ENCODE results near the gene USP40. TPM values are rescaled to one million over a fixed set of nuclear protein-coding genes. Genes with fewer than 3 reads are reported as not detected.

Gene USP40
- total RNA-seq, 2 experiments from 2014 or later: 14.5 to 15.1 TPM

GRCh38 chr2:233479616-233480489 lies 86.7 kb downstream of the USP40 start:
- CTCF ChIA-PET: no interaction called here

GRCh38 chr2:233477548-233478433 lies 88.8 kb downstream of the USP40 start:
- ChIA-PET POLR2A (no interaction called here), CTCF (interaction anchor here (1.2 kb wide), 1 partner anchor 16 kb away, joined by 3 read pairs; no protein-coding TSS in a partner anchor)

More at GRCh38 chr2:233479616-233480489, 86.7 kb downstream of the USP40 start:
- POLR2A ChIA-PET: no interaction called here

DNA sequence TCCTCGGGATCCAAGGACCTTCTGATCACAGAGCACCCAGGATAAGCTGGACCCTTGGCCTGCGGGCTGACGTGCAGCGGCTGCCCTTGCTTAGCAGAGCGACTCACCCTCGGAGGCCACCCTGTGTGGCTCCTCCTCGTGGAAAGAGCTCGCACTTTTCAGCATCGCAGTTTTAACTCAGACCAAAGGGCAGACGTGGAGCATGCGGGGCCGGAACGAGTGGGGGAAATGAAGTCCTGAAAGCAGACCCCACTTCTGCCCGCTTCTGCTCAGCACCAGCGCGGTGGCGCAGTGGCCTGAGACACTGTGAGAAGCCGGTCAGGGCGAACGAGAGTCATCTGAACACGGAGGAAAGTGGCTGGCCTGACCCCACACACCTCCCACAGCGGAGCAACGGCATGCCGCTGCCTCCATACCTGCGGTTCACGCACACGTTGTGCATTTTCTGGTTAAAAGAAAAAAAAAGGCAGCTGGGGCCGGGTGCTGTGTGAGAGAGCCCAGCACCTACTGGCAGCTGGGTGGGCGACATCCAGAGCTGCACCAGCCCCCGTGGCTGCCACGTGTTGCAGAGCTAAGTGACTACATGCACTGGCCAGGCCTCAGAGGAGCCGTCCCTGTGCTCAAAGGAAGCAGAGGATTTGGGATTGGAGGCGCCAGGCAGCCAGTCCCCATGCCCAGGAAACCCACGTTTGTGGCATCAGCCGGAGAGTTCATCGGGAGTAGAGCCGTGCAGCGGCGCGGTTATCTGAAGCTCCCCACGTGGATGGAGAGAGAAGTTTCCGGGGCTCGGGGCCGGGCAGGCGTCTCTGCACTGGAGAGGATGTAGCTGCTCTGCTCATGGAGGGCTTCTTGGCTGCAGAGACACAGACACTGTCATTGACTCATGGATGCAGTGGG lies 89.7 kb downstream of the USP40 start:
- POLR2A ChIA-PET: no interaction called here
- CTCF ChIA-PET: interaction anchor here (1.2 kb wide), 1 partner anchor 15 kb away, joined by 3 read pairs; no protein-coding TSS in a partner anchor

DNA sequence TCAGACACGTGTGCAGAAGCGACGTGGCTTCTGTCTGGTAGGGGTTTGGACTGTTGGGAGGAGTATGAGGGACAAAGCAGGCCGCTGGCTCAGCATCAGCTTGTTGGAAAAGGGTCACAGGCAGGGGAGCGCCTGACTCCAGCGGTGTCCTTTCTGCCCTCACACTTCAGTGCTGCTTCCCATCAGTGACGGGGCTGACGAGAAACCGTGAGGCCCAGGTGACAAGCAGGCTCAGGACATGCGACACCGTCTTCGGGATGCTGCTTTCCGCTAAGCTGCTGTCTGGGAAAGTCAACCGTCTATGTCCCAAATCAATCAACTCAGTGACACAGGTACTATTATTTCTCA lies 90.5 kb downstream of the USP40 start:
- CTCF ChIA-PET: no interaction called here
- POLR2A ChIA-PET: no interaction called here

- CTCF ChIA-PET: no interaction called here
- POLR2A ChIA-PET: no interaction called here
These were observed 92.0 kb downstream of the USP40 start for GRCh38 chr2:233474308-233475160.

GRCh38 chr2:233473878-233474277 lies 92.7 kb downstream of the USP40 start:
- CTCF ChIA-PET: no interaction called here

GRCh38 chr2:233473386-233473791 lies 93.2 kb downstream of the USP40 start:
- POLR2A ChIA-PET: no interaction called here
- CTCF ChIA-PET: interaction anchor here (1.1 kb wide), 1 partner anchor 11 kb away, joined by 4 read pairs; no protein-coding TSS in a partner anchor

More at GRCh38 chr2:233473878-233474277, 92.7 kb downstream of the USP40 start:
- POLR2A ChIA-PET: no interaction called here

- ChIA-PET POLR2A (no interaction called here), CTCF (interaction anchor here (0.6 kb wide), 1 partner anchor 407 kb away, joined by 3 read pairs; no protein-coding TSS in a partner anchor)
These were observed 95.1 kb downstream of the USP40 start for GRCh38 chr2:233471291-233472035.

DNA sequence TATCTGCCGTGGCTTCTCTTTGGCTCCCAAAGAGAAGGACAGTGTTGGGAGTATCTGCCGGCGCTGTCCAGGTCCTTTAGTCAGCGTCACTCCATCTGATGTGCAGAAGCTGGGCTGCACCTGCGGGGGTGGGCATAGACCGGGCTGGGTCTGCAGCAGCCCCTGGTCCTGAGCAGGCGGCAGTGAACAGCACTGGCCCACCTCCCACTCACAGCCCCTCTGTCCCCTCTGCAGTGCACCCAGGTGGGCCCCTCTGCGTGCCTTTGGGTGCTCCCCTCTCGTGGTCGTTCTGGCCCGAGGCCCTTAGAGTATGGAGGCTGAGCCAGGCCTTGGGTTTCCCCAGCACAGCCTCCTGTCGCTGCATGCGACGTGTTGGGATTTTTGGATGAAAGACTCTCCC lies 95.7 kb downstream of the USP40 start:
- ChIA-PET CTCF (no interaction called here), POLR2A (no interaction called here)

- ChIA-PET CTCF (interaction anchor here (0.6 kb wide), 1 partner anchor 60 kb away, joined by 3 read pairs; no protein-coding TSS in a partner anchor), POLR2A (no interaction called here)
These were observed 96.4 kb downstream of the USP40 start for GRCh38 chr2:233470011-233470687.

DNA sequence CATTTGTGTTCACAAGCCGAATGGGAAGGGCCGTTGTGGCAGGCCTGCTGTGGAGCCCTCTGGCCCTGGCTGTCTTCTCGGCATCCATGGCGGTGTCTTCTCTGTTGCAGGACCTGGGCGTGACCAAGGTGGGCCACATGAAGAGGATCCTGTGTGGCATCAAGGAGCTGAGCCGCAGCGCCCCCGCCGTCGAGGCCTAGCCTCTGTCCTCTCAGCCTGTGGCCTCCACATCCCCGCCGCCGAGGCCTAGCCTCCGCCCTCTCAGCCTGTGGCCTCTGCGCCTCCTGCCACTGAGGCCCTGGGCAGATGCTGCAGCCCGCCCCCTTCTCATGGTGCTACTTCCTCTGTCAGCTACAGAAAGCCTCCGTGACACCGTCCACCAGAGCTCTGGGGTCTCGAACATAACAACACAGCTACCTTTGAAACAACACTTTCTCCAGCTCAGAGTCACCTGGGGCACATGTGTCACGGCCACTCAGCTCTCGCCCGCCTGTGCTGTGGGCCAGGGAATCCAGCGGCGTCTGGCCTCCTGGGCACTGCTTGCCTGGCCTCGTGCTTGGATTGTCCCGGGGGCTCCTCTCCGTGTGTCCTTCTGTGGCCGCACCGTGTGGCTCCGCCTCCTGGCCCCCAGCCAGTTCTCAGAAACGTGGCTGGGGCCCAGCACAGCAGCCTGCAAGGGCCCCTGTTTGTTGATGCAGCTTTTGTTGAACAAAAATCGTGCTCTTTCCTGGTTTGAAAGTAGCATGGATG lies 97.1 kb downstream of the USP40 start:
- ChIA-PET CTCF (interaction anchor here (0.6 kb wide), 1 partner anchor 60 kb away, joined by 3 read pairs; no protein-coding TSS in a partner anchor), POLR2A (no interaction called here)

DNA sequence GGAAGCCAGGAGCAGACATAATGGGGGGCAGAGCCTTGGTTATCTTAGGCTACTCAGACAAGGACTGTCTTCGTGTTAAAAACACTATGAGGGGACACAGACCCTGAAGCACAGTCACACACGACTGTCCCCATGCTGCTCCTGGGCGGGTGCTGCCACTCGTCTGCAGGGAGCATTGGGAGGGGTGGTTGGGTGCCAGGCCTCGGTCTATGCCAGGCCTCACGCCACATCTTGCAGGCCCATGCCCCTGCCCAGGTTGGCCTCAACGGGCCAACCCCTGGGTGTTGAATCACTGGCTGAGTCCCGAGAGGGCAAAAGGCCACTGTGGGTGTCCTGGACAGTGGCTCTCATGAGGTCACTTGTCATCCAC lies 97.9 kb downstream of the USP40 start:
- CTCF ChIA-PET: no interaction called here
- POLR2A ChIA-PET: no interaction called here

DNA sequence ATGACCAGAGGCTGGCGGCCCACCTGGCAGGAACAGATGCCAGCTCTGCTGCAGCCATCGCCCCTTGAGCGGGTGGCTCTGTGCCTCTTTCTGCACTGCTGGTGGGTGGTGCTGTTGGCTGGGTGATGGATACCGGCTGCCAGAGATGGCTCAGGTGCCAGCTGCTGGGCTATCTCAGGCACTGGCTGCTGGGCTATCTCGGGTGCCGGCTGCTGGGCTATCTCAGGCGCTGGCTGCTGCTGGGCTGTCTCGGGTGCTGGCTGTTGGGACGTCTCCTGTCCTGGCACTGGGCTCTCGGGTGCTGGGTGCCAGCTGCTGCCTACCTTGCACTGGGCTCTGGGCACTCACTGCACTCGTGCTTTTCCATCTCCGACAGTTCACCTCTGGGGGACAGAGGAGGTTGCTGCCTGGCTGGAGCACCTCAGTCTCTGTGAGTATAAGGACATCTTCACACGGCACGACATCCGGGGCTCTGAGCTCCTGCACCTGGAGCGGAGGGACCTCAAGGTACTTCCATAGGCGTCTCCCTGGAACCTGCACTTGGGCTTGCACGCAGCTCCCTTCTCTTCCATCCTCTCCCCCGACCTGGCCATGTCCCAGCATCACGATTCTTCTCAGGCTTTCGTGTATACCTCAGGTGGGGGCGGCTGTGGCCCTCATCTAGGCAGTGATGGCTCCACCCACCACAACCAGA lies 98.4 kb downstream of the USP40 start:
- ChIA-PET CTCF (no interaction called here), POLR2A (no interaction called here)

- ChIA-PET POLR2A (no interaction called here), CTCF (no interaction called here)
These were observed 99.5 kb downstream of the USP40 start for GRCh38 chr2:233466991-233467603.

DNA sequence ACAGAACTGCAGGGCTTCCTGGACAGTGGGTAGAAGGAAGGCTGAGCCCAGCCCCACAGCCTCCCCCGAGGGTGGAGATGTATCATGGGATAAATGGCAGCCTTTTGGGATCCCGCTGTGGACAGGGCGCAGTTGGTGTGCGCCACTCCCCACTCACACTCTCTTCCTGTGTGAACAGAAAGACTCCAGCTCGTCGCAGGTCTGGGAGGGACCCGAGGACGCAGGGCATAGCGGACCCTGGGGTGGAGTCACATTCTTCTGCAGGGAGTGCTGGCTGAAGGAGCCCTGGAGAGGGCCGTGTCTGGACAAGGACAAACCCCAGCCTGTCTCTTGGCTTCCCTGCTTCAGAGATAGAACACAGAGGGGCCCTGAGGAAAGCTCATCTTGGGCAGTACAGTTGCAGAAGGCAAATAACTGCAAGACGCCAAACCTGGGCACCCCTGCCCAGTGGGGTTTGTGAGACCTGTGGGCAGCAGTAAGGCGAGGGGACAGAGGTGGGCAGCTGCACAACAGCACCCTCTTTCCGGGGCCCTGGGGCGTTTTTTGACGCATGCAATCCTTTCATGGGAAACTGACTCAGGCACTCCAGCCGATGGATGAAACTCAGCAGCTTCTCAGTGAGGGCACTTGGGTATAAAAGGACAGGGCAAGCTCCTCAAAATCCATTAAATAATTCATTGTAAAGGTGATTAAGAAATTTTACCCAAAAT lies 101.9 kb downstream of the USP40 start:
- ChIA-PET POLR2A (no interaction called here), CTCF (no interaction called here)

All from activated CD8-positive, alpha-beta memory T cell treated with anti-CD3 and anti-CD28 coated beads for 36 hours (primary cell).